ENCODE results near the gene LAGE3.

LAGE3 gene

DNA sequence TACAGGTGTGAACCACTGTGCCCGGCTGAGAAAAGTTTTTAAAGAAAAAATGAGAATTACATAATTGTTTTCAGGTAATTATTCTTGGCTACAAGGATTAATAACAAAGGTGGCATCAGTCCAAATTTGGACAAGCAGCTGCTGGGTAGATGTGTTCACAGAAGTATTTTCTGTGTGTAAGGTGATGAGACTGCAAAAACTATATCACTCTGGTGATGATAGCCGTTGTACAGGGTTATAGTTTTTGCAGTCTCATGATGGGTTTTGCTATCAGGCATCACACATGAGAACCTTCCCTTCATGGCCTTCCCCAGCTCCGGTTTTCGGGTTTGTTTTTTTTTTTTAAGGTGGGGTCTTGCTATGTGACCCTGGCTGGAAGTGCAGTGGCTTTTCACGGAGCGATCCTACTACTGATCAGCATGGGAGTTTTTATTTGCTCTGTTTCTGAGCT is 16.4 kb upstream of the LAGE3 start:
- TF ChIP-seq, protein P1, sequence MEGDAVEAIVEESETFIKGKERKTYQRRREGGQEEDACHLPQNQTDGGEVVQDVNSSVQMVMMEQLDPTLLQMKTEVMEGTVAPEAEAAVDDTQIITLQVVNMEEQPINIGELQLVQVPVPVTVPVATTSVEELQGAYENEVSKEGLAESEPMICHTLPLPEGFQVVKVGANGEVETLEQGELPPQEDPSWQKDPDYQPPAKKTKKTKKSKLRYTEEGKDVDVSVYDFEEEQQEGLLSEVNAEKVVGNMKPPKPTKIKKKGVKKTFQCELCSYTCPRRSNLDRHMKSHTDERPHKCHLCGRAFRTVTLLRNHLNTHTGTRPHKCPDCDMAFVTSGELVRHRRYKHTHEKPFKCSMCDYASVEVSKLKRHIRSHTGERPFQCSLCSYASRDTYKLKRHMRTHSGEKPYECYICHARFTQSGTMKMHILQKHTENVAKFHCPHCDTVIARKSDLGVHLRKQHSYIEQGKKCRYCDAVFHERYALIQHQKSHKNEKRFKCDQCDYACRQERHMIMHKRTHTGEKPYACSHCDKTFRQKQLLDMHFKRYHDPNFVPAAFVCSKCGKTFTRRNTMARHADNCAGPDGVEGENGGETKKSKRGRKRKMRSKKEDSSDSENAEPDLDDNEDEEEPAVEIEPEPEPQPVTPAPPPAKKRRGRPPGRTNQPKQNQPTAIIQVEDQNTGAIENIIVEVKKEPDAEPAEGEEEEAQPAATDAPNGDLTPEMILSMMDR (IDR thresholded peaks at IDR 0.05; ENCODE audit: low read depth, low read length) = no peak
- Histone ChIP-seq H3K9me3 (ENCODE audit: severe bottlenecking) (peaks cover 5% of the 10 kb centered on the region), H3K27ac (no peak overlapping the region), H3K36me3 (no peaks in the 10 kb centered on the region), H3K27me3 (ENCODE audit: insufficient read depth, low read depth, severe bottlenecking) (peaks cover 5% of the 10 kb centered on the region), H3K4me3 (ENCODE audit: low read depth, low read length) (no peak overlapping the region)
- no peak for DNase-seq

GRCh38 chrX:154494715-154495114 is 15.6 kb upstream of the LAGE3 start:
- no peak for DNase-seq
- H3K27me3 ChIP-seq (ENCODE audit: insufficient read depth, low read depth, severe bottlenecking) = peaks cover 4% of the 10 kb centered on the region
- no peak overlapping the region for H3K4me3 ChIP-seq (ENCODE audit: low read depth, low read length)
- TF ChIP-seq, protein P1 (IDR thresholded peaks at IDR 0.05; ENCODE audit: low read depth, low read length) = no peak
- H3K27ac ChIP-seq = no peak overlapping the region
- H3K9me3 ChIP-seq (ENCODE audit: severe bottlenecking) = peaks cover 5% of the 10 kb centered on the region
- H3K36me3 ChIP-seq = no peaks in the 10 kb centered on the region

DNA sequence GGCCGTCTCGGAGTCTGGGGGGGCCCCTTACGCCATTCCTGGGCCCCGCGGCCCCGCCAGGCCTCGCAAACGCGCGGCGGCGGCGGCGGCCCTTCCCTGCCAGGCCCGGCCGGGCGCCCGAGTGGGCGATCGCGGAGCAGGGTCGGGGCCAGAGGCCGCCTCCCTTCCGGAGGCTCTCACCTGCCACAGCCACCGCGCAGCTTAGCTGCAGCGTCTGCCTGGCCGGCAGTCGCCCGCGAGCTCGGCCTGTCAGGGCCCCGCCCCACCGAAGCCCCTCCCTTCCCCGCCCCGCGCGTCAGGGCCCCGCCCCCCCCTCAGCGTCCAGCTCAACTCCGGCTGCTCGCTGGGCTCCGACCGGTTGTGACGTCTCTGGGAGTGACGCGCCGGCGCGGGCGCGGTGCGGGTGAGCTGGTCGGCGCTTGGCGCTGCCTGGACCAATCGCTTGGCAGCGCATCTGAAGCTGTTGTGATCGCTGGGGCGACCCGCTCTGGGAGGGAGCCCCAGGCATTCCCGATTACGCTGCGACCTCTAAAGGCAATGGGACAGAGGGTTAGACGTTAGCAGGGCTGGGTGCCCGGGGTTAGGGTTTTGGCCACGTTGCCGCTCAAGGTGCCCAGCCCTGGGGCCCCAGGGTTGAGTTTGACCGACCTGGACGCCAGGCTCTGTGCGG is 11.5 kb upstream of the LAGE3 start, which contains the start of gene SLC10A3:
SLC10A3 (minus strand) TSS at position 216 of the 670 bp plus-strand sequence. CDS start 1,689 bp downstream, outside the sequence.
- DNase-seq = peak; percentile 98
- peak within 1 kb of the TSS; percentile 90 for H3K27ac ChIP-seq
- TF ChIP-seq, protein P1 (IDR thresholded peaks at IDR 0.05; ENCODE audit: low read depth, low read length) = 0 out of 2 replicates have a peak, but pooled peaks have one; percentile 30
- peak within 1 kb of the TSS; percentile 77 for H3K4me3 ChIP-seq (ENCODE audit: low read depth, low read length)
- H3K27me3 ChIP-seq (ENCODE audit: insufficient read depth, low read depth, severe bottlenecking) = peaks cover 7% of the 10 kb centered on the region
- H3K9me3 ChIP-seq (ENCODE audit: severe bottlenecking) = peaks cover 5% of the 10 kb centered on the region
- peaks cover 8% of the 10 kb centered on the region for H3K36me3 ChIP-seq

- H3K4me3 ChIP-seq (ENCODE audit: low read depth, low read length) = peak overlapping the region; percentile 56
- TF ChIP-seq, protein P1 (IDR thresholded peaks at IDR 0.05; ENCODE audit: low read depth, low read length) = no peak
- H3K27ac ChIP-seq = peak overlapping the region; percentile 77
Measured at GRCh38 chrX:154490021-154490413, 10.9 kb upstream of the LAGE3 start.

GRCh38 chrX:154489182-154489581 is 10.1 kb upstream of the LAGE3 start:
- peaks cover 20% of the 10 kb centered on the region for H3K36me3 ChIP-seq
- H3K27ac ChIP-seq = no peak overlapping the region
- no peak overlapping the region for H3K4me3 ChIP-seq (ENCODE audit: low read depth, low read length)
- peaks cover 7% of the 10 kb centered on the region for H3K27me3 ChIP-seq (ENCODE audit: insufficient read depth, low read depth, severe bottlenecking)
- H3K9me3 ChIP-seq (ENCODE audit: severe bottlenecking) = peaks cover 5% of the 10 kb centered on the region
- DNase-seq = no peak
- TF ChIP-seq, protein P1 (IDR thresholded peaks at IDR 0.05; ENCODE audit: low read depth, low read length) = no peak

More at GRCh38 chrX:154490021-154490413, 10.9 kb upstream of the LAGE3 start:
- DNase-seq = no peak
- H3K36me3 ChIP-seq = peaks cover 11% of the 10 kb centered on the region
- H3K27me3 ChIP-seq (ENCODE audit: insufficient read depth, low read depth, severe bottlenecking) = peaks cover 7% of the 10 kb centered on the region
- H3K9me3 ChIP-seq (ENCODE audit: severe bottlenecking) = peaks cover 5% of the 10 kb centered on the region

Data from WERI-Rb-1 (cell line).